HG03108 (cell line): ENCODE data around the gene INPP4A.
"Not testable (repeated sequence)": the region's sequence is repeated elsewhere in the genome, so short reads cannot be mapped to it uniquely, and the experiment has no call there.

Experiments
- ATAC-seq: cut with Tn5 transposase; IDR thresholded peaks from one replicate; pipeline ENCODE4 v1.9.1; 2021; ENCODE audit warnings: moderate library complexity; ENCODE audit not compliant: unreplicated experiment

Gene INPP4A

GRCh38 chr2:98577313-98577712 lies 132.7 kb downstream of the INPP4A start:
- no peak for ATAC-seq

GRCh38 chr2:98578231-98578630 lies 133.6 kb downstream of the INPP4A start:
- ATAC-seq, result no peak

- no peak for ATAC-seq
These were observed 135.3 kb downstream of the INPP4A start for GRCh38 chr2:98579926-98580325.

GRCh38 chr2:98580656-98581284 lies 136.1 kb downstream of the INPP4A start:
- ATAC-seq, result no peak

- no peak for ATAC-seq
These were observed 137.9 kb downstream of the INPP4A start for GRCh38 chr2:98582523-98582922.

- ATAC-seq, result no peak
These were observed 138.6 kb downstream of the INPP4A start for GRCh38 chr2:98583276-98583675.

GRCh38 chr2:98583816-98584618 lies 139.4 kb downstream of the INPP4A start:
- ATAC-seq, result no peak

- no peak for ATAC-seq
These were observed 140.7 kb downstream of the INPP4A start for GRCh38 chr2:98585386-98585785.

- ATAC-seq, result no peak
These were observed 142.0 kb downstream of the INPP4A start for GRCh38 chr2:98586551-98587140.

GRCh38 chr2:98588880-98589431 lies 144.3 kb downstream of the INPP4A start:
- ATAC-seq, result no peak

- ATAC-seq, result no peak
These were observed 144.8 kb downstream of the INPP4A start for GRCh38 chr2:98589489-98589888.

GRCh38 chr2:98592565-98592964 lies 147.9 kb downstream of the INPP4A start:
- no peak for ATAC-seq

- ATAC-seq, result not testable (repeated sequence)
These were observed 150.0 kb downstream of the INPP4A start for GRCh38 chr2:98594665-98595064.

- ATAC-seq, result no peak
These were observed 154.2 kb downstream of the INPP4A start for GRCh38 chr2:98598781-98599428.

- ATAC-seq, result peak; percentile 56
These were observed 157.0 kb downstream of the INPP4A start for GRCh38 chr2:98601532-98602132.

GRCh38 chr2:98604547-98604946 lies 159.9 kb downstream of the INPP4A start:
- no peak for ATAC-seq

- ATAC-seq, result no peak
These were observed 160.4 kb downstream of the INPP4A start for GRCh38 chr2:98605076-98605475.

- no peak for ATAC-seq
These were observed 161.8 kb downstream of the INPP4A start for GRCh38 chr2:98606431-98606830.

- ATAC-seq, result no peak
These were observed 162.4 kb downstream of the INPP4A start for GRCh38 chr2:98607104-98607503.

GRCh38 chr2:98607741-98608115 lies 163.1 kb downstream of the INPP4A start:
- no peak for ATAC-seq
